Ishikawa (cell line): Measurements from ENCODE around the gene PLXDC2.

Experiments used
- CREB1 ChIP-seq: IDR thresholded peaks from 2 replicates; pipeline ENCODE4 v1.6.1; 2012; ENCODE audit warnings: low read depth
- EP300 ChIP-seq: IDR thresholded peaks from 2 replicates; pipeline ENCODE4 v1.6.1; 2012; ENCODE audit warnings: borderline replicate concordance
- MAX ChIP-seq: IDR thresholded peaks from 2 replicates; pipeline ENCODE4 v1.6.1; 2012
- RAD21 ChIP-seq: IDR thresholded peaks from 2 replicates; pipeline ENCODE4 v1.6.1; 2012; ENCODE audit warnings: low read depth
- REST ChIP-seq: IDR thresholded peaks from 2 replicates; pipeline ENCODE4 v1.6.1; 2012; ENCODE audit warnings: low read depth, mild to moderate bottlenecking
- TCF12 ChIP-seq: IDR thresholded peaks from 2 replicates; pipeline ENCODE4 v1.6.1; 2012; ENCODE audit warnings: low read depth
- USF1 ChIP-seq: IDR thresholded peaks from 2 replicates; pipeline ENCODE4 v1.6.1; 2012
- YY1 ChIP-seq: IDR thresholded peaks from 2 replicates; pipeline ENCODE4 v1.6.1; 2012; ENCODE audit warnings: low read depth
- ZBTB7A ChIP-seq: IDR thresholded peaks from 2 replicates; pipeline ENCODE4 v1.6.1; 2012; ENCODE audit warnings: low read depth

- TF ChIP-seq REST (no peak), RAD21 (no peak), YY1 (no peak), USF1 (no peak), MAX (no peak), ZBTB7A (no peak), TCF12 (no peak), CREB1 (no peak), EP300 (no peak)
These were observed 204.4 kb downstream of the PLXDC2 start for GRCh38 chr10:20020677-20021076.
